ENCODE results near the gene CBR3. TPM values are rescaled to one million over a fixed set of nuclear protein-coding genes. Genes with fewer than 3 reads are reported as not detected.

The CBR3 gene
- total and polyA plus RNA-seq, 9 of the 15 experiments (the other 6 are each of a cell fraction or from before 2014, with no cell fraction given): not detected

DNA sequence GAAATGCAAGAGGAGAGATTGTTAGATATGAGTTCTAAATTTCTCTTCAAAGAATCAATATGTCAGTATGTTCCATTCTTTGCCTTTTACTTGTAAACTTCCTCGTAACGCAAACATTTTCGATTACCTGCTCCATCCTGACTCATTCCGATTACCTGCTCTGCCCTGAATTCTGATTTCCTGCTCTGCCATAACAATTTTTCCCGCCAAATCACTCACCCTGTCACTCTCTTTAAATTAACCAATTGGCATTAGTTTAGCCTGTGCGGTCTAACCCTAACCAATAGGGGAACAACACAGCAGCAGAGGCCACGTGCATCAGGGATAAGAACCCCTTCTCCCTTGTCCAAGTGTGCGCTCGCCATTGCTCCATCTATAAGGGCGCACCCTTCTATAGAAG lies 25.0 kb upstream of the CBR3 start (continued):
- TF ChIP-seq ETS2 (tag; IDR thresholded peaks at IDR 0.05; ENCODE audit: borderline replicate concordance, poor library complexity, severe bottlenecking) (no peak), ZNF785 (CRISPR knock-in tag; IDR thresholded peaks at IDR 0.05) (no peak), L3MBTL2 (IDR thresholded peaks at IDR 0.05) (peak; percentile 18; the same call in 1 of the 2 replicates), ZNF583 (CRISPR knock-in tag; IDR thresholded peaks at IDR 0.05) (no peak), HMGN3 (IDR thresholded peaks at IDR 0.05; ENCODE audit: borderline replicate concordance, extremely low read depth, insufficient read length, low read depth, low read length) (no peak)
- TF ChIP-seq, protein P1, sequence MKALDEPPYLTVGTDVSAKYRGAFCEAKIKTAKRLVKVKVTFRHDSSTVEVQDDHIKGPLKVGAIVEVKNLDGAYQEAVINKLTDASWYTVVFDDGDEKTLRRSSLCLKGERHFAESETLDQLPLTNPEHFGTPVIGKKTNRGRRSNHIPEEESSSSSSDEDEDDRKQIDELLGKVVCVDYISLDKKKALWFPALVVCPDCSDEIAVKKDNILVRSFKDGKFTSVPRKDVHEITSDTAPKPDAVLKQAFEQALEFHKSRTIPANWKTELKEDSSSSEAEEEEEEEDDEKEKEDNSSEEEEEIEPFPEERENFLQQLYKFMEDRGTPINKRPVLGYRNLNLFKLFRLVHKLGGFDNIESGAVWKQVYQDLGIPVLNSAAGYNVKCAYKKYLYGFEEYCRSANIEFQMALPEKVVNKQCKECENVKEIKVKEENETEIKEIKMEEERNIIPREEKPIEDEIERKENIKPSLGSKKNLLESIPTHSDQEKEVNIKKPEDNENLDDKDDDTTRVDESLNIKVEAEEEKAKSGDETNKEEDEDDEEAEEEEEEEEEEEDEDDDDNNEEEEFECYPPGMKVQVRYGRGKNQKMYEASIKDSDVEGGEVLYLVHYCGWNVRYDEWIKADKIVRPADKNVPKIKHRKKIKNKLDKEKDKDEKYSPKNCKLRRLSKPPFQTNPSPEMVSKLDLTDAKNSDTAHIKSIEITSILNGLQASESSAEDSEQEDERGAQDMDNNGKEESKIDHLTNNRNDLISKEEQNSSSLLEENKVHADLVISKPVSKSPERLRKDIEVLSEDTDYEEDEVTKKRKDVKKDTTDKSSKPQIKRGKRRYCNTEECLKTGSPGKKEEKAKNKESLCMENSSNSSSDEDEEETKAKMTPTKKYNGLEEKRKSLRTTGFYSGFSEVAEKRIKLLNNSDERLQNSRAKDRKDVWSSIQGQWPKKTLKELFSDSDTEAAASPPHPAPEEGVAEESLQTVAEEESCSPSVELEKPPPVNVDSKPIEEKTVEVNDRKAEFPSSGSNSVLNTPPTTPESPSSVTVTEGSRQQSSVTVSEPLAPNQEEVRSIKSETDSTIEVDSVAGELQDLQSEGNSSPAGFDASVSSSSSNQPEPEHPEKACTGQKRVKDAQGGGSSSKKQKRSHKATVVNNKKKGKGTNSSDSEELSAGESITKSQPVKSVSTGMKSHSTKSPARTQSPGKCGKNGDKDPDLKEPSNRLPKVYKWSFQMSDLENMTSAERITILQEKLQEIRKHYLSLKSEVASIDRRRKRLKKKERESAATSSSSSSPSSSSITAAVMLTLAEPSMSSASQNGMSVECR (CRISPR knock-in tag; IDR thresholded peaks at IDR 0.05): no peak
- TF ChIP-seq, protein P2, sequence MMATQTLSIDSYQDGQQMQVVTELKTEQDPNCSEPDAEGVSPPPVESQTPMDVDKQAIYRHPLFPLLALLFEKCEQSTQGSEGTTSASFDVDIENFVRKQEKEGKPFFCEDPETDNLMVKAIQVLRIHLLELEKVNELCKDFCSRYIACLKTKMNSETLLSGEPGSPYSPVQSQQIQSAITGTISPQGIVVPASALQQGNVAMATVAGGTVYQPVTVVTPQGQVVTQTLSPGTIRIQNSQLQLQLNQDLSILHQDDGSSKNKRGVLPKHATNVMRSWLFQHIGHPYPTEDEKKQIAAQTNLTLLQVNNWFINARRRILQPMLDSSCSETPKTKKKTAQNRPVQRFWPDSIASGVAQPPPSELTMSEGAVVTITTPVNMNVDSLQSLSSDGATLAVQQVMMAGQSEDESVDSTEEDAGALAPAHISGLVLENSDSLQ (IDR thresholded peaks at IDR 0.05): peak; percentile 86

Data from K562 (cell line).